H1 (cell line): ENCODE data around the gene KLHL24. TPM values are rescaled to one million over a fixed set of nuclear protein-coding genes. Genes with fewer than 3 reads are reported as not detected.

Experiments used
- CTCF ChIA-PET: fragments of 300-600 bp; sonication (Branson Sonifier 250); formaldehyde crosslinking; loops from one replicate; lab custom pipeline; 2021; ENCODE audit not compliant: partially characterized antibody; lab: Charles Lee
- POLR2A ChIA-PET: fragments of 300-600 bp; sonication (Branson Sonifier 250); formaldehyde crosslinking; loops from one replicate; lab custom pipeline; 2021; ENCODE audit warnings: inconsistent platforms; ENCODE audit not compliant: partially characterized antibody; lab: Charles Lee
- DNase-seq, 2 experiments: peaks; one replicate each; pipeline versions ENCODE4 v3.0.0 to v3.0.0-alpha.2; 2010 to 2022; ENCODE audit warnings: low spot score in 2 of 2, low read depth in 1 of 2, mixed read lengths in 1 of 2
- FAIRE-seq: peaks from 2 replicates; lab custom pipeline; 2011; peaks lifted over from hg19 to GRCh38; lab: Jason Lieb, UNC
- H2AFZ ChIP-seq: 2 replicates; pipeline ENCODE4 v1.8.1; 2012; ENCODE audit warnings: low read length, inconsistent platforms
- H2AK5ac ChIP-seq: 2 replicates; pipeline ENCODE4 v1.6.1; 2013; ENCODE audit warnings: low read depth, low read length
- H2BK120ac ChIP-seq: replicated peaks from 2 replicates; pipeline ENCODE3; 2013; ENCODE audit warnings: low read depth, low read length, inconsistent platforms
- H2BK12ac ChIP-seq: 2 replicates; pipeline ENCODE4 v1.6.1; 2013; ENCODE audit warnings: low read depth, low read length
- H2BK15ac ChIP-seq: 2 replicates; pipeline ENCODE4 v1.6.1; 2013; ENCODE audit warnings: low read length
- H2BK20ac ChIP-seq: 2 replicates; pipeline ENCODE4 v1.6.1; 2013; ENCODE audit warnings: low read length
- H2BK5ac ChIP-seq: 2 replicates; pipeline ENCODE4 v1.6.1; 2013; ENCODE audit warnings: low read depth, low read length
- H3K14ac ChIP-seq: 2 replicates; pipeline ENCODE4 v1.6.1; 2013; ENCODE audit warnings: inconsistent platforms; ENCODE audit not compliant: insufficient read length
- H3K18ac ChIP-seq: 2 replicates; pipeline ENCODE4 v1.6.1; 2013; ENCODE audit warnings: low read length; ENCODE audit errors: extremely low read depth
- H3K23ac ChIP-seq: 2 replicates; pipeline ENCODE4 v1.6.1; 2013; ENCODE audit warnings: inconsistent platforms; ENCODE audit not compliant: insufficient read length
- H3K23me2 ChIP-seq: 2 replicates; pipeline ENCODE4 v1.6.1; 2013; ENCODE audit warnings: low read depth, low read length
- H3K27ac ChIP-seq: 2 replicates; pipeline ENCODE4 v1.6.1; 2011; ENCODE audit warnings: low read depth, low read length, inconsistent platforms
- H3K27me3 ChIP-seq, 4 experiments: replicated peaks in 1 of 4; 1 replicate in 1 of 4; 2 replicates in 3 of 4; pipeline versions ENCODE4 v1.6.1 to v1.8.1; 2011 to 2013; ENCODE audit warnings: low read length in 3 of 4, mild to moderate bottlenecking in 3 of 4, inconsistent platforms in 2 of 4, mixed read lengths in 2 of 4, moderate library complexity in 1 of 4; ENCODE audit not compliant: control insufficient read depth in 3 of 4, insufficient read depth in 3 of 4; ENCODE audit errors: extremely low read depth in 1 of 4
- H3K36me3 ChIP-seq, 4 experiments: 2 replicates each; pipeline versions ENCODE4 v1.6.1 to v1.8.1; 2011 to 2013; ENCODE audit warnings: mild to moderate bottlenecking in 4 of 4, low read length in 3 of 4, moderate library complexity in 2 of 4, control low read depth in 1 of 4, inconsistent platforms in 1 of 4; ENCODE audit not compliant: insufficient read depth in 4 of 4, control insufficient read depth in 2 of 4
- H3K4ac ChIP-seq: replicated peaks from 2 replicates; pipeline ENCODE3; 2013; ENCODE audit warnings: low read length, low read depth, mixed read lengths, inconsistent platforms; ENCODE audit not compliant: insufficient read length
- H3K4me1 ChIP-seq, 4 experiments: replicated peaks in 1 of 4; 1 replicate in 1 of 4; 2 replicates in 3 of 4; pipeline versions ENCODE4 v1.6.1 to v1.8.1; 2011 to 2013; ENCODE audit warnings: low read length in 3 of 4, inconsistent platforms in 2 of 4, mixed read lengths in 1 of 4; ENCODE audit not compliant: insufficient read depth in 4 of 4, control insufficient read depth in 3 of 4
- H3K4me2 ChIP-seq, 2 experiments: 2 replicates each; pipeline versions ENCODE4 v1.6.1 to v1.8.1; 2011 to 2013; ENCODE audit warnings: low read depth in 2 of 2, low read length in 2 of 2, control low read depth in 1 of 2, inconsistent platforms in 1 of 2, mild to moderate bottlenecking in 1 of 2; ENCODE audit not compliant: insufficient read depth in 1 of 2
- H3K4me3 ChIP-seq, 4 experiments: fragments of 200-600, 300-600 bp in 1 of 4; sonication (generic), shearing (Covaris generic), sonication (Bioruptor Twin) in 1 of 4; 2 replicates each; pipeline versions ENCODE4 v1.5.1 to v1.8.1; 2011 to 2016; ENCODE audit warnings: low read length in 4 of 4, low read depth in 3 of 4, control low read depth in 2 of 4, inconsistent platforms in 2 of 4, mild to moderate bottlenecking in 2 of 4, mixed read lengths in 1 of 4, moderate library complexity in 1 of 4; ENCODE audit not compliant: insufficient read depth in 2 of 4; ENCODE audit errors: extremely low read depth in 1 of 4
- H3K56ac ChIP-seq: replicated peaks from 2 replicates; pipeline ENCODE3; 2013; ENCODE audit warnings: low read depth, mild to moderate bottlenecking, mixed read lengths, low read length, inconsistent platforms; ENCODE audit not compliant: insufficient read length
- H3K79me1 ChIP-seq: 2 replicates; pipeline ENCODE4 v1.6.1; 2013; ENCODE audit warnings: low read depth, low read length, control low read depth
- H3K79me2 ChIP-seq, 2 experiments: 2 replicates each; pipeline versions ENCODE4 v1.6.1 to v1.8.1; 2012 to 2013; ENCODE audit warnings: low read length in 2 of 2, mild to moderate bottlenecking in 2 of 2, inconsistent platforms in 1 of 2; ENCODE audit not compliant: insufficient read depth in 2 of 2, control insufficient read depth in 1 of 2
- H3K9ac ChIP-seq, 4 experiments: replicated peaks in 1 of 4; 1 replicate in 1 of 4; 2 replicates in 3 of 4; pipeline versions ENCODE4 v1.6.1 to v1.8.1; 2011 to 2013; ENCODE audit warnings: low read depth in 3 of 4, low read length in 3 of 4, control low read depth in 2 of 4, mild to moderate bottlenecking in 2 of 4, moderate library complexity in 2 of 4, inconsistent platforms in 1 of 4; ENCODE audit errors: extremely low read depth in 1 of 4
- H3K9me3 ChIP-seq, 2 experiments: 2 replicates each; pipeline versions ENCODE4 v1.6.1 to v1.8.1; 2012 to 2013; ENCODE audit warnings: mild to moderate bottlenecking in 2 of 2, moderate library complexity in 2 of 2, control low read depth in 1 of 2, inconsistent platforms in 1 of 2, low read depth in 1 of 2, low read length in 1 of 2, mixed read lengths in 1 of 2; ENCODE audit not compliant: insufficient read depth in 2 of 2
- H4K20me1 ChIP-seq, 2 experiments: replicated peaks in 1 of 2; 2 replicates each; pipeline versions ENCODE3 to v1.8.1; 2011 to 2013; ENCODE audit warnings: inconsistent platforms in 2 of 2, low read length in 2 of 2, mild to moderate bottlenecking in 1 of 2; ENCODE audit not compliant: insufficient read depth in 2 of 2, control insufficient read depth in 1 of 2
- H4K5ac ChIP-seq: 2 replicates; pipeline ENCODE4 v1.6.1; 2013; ENCODE audit warnings: low read length, low read depth, mixed read lengths, inconsistent platforms; ENCODE audit not compliant: insufficient read length
- H4K8ac ChIP-seq: 2 replicates; pipeline ENCODE4 v1.8.0; 2013; ENCODE audit warnings: mild to moderate bottlenecking, moderate library complexity, low read length, inconsistent platforms; ENCODE audit not compliant: insufficient read depth; ENCODE audit errors: extremely low read depth
- H4K91ac ChIP-seq: replicated peaks from 2 replicates; pipeline ENCODE3; 2013; ENCODE audit warnings: low read length, mixed read lengths, inconsistent platforms; ENCODE audit not compliant: insufficient read length
- ASH2L ChIP-seq: fragments of 200-600, 300-600 bp; sonication (generic); IDR thresholded peaks from one replicate; pipeline ENCODE4 v1.7.1; 2017; ENCODE audit warnings: low read length
- BACH1 ChIP-seq: IDR thresholded peaks from 2 replicates; pipeline ENCODE4 v1.6.1; 2012; ENCODE audit warnings: low read length, improper control_type of control experiment
- BCL11A ChIP-seq, 2 experiments: IDR thresholded peaks; one replicate each; pipeline ENCODE4 v1.6.1; 2011; ENCODE audit warnings: low read depth in 2 of 2, low read length in 2 of 2, mild to moderate bottlenecking in 2 of 2
- CBX5 ChIP-seq: fragments of 300-800, 300-1000 bp; sonication (generic); IDR thresholded peaks from 2 replicates; pipeline ENCODE4 v1.7.1; 2016; ENCODE audit warnings: antibody characterized with exemption, low read length, low read depth
- EGR1 ChIP-seq: IDR thresholded peaks from 2 replicates; pipeline ENCODE4 v1.6.1; 2011; ENCODE audit warnings: low read depth, low read length, borderline replicate concordance
- GABPA ChIP-seq: IDR thresholded peaks from 2 replicates; pipeline ENCODE4 v1.6.1; 2011; ENCODE audit warnings: mild to moderate bottlenecking, low read length, moderate library complexity, borderline replicate concordance; ENCODE audit not compliant: insufficient read depth
- GTF2F1 ChIP-seq: IDR thresholded peaks from 2 replicates; pipeline ENCODE4 v1.6.1; 2012; ENCODE audit warnings: low read depth, low read length, improper control_type of control experiment, borderline replicate concordance
- JUN ChIP-seq: IDR thresholded peaks from 2 replicates; pipeline ENCODE4 v1.6.1; 2011; ENCODE audit warnings: low read depth, mild to moderate bottlenecking, improper control_type of control experiment, low read length
- MAFK ChIP-seq: IDR thresholded peaks from 2 replicates; pipeline ENCODE4 v1.6.1; 2012; ENCODE audit warnings: low read depth, mild to moderate bottlenecking, improper control_type of control experiment, low read length
- NRF1 ChIP-seq: IDR thresholded peaks from 2 replicates; pipeline ENCODE4 v1.6.1; 2011; ENCODE audit warnings: mild to moderate bottlenecking, low read depth, low read length, improper control_type of control experiment
- PHF8 ChIP-seq: fragments of 200-600 bp; sonication (generic); conservative IDR thresholded peaks from 2 replicates; pipeline ENCODE4 v1.7.1; 2012; ENCODE audit warnings: low read depth, mild to moderate bottlenecking, inconsistent platforms, low read length, moderate library complexity
- RNF2 ChIP-seq: fragments of 200-900, 300-1000 bp; sonication (generic); IDR thresholded peaks from 2 replicates; pipeline ENCODE4 v1.7.1; 2016; ENCODE audit warnings: borderline replicate concordance, low read depth, mild to moderate bottlenecking, antibody characterized with exemption, low read length; ENCODE audit not compliant: poor library complexity, severe bottlenecking; ENCODE audit errors: missing control alignments
- SP1 ChIP-seq: IDR thresholded peaks from 2 replicates; pipeline ENCODE4 v1.6.1; 2011; ENCODE audit warnings: low read depth, low read length
- SP4 ChIP-seq: IDR thresholded peaks from 2 replicates; pipeline ENCODE4 v1.6.1; 2012; ENCODE audit warnings: low read length, inconsistent platforms
- SUZ12 ChIP-seq: fragments of 200-600 bp; sonication (generic); IDR thresholded peaks from 2 replicates; pipeline ENCODE4 v1.6.1; 2012; ENCODE audit warnings: mild to moderate bottlenecking, inconsistent platforms, low read length, moderate library complexity, mixed read lengths
- TAF1 ChIP-seq: IDR thresholded peaks from 2 replicates; pipeline ENCODE4 v1.6.1; 2011; ENCODE audit warnings: mild to moderate bottlenecking, low read depth, low read length
- WGBS, 2 experiments: shearing (Covaris generic) in 1 of 2; methylation state at CpG; one replicate each; pipeline versions ENCODE4 v1.1.6 to v1.1.7; 2013 to 2015; ENCODE audit warnings: low lambda C conversion rate in 2 of 2, mixed read lengths in 2 of 2, inconsistent platforms in 1 of 2, low coverage in 1 of 2, missing lambda C conversion rate in 1 of 2; ENCODE audit not compliant: insufficient replicate concordance in 2 of 2, insufficient coverage in 1 of 2, insufficient read length in 1 of 2; ENCODE audit errors: extremely low coverage in 1 of 2, missing lambda C conversion rate in 1 of 2; 5-methylcytosine and 5-hydroxymethylcytosine counted together
- polyA plus RNA-seq, 7 experiments: library from polyadenylated mRNA; depleted of rRNA in 3 of 7; stranded (reverse) in 5 of 7; unstranded in 2 of 7; fragments of >200 nt in 5 of 7; fragments of 200-250 nt in 2 of 7; gene quantifications; 1 replicate in 5 of 7; 2 replicates in 1 of 7; 4 replicates in 1 of 7; pipeline versions ENCODE4 v1.2.1 to v1.2.3, GENCODE V29; 2011 to 2013; ENCODE audit warnings: missing spikeins in 2 of 7, mixed read lengths in 2 of 7
- total RNA-seq: library from RNA; stranded (reverse); fragmentation: NEBNext Ultra II Directional; extraction: Animal tissue kit (Norgen Biotek cat#: 25700); gene quantifications from 2 replicates; pipeline ENCODE4 v1.2.1, GENCODE V29; 2021

Gene KLHL24
- total and polyA plus RNA-seq, 2 of the 8 experiments (the other 6 are each of a cell fraction or from before 2014, with no cell fraction given), result 12.5 to 36.2 TPM

DNA sequence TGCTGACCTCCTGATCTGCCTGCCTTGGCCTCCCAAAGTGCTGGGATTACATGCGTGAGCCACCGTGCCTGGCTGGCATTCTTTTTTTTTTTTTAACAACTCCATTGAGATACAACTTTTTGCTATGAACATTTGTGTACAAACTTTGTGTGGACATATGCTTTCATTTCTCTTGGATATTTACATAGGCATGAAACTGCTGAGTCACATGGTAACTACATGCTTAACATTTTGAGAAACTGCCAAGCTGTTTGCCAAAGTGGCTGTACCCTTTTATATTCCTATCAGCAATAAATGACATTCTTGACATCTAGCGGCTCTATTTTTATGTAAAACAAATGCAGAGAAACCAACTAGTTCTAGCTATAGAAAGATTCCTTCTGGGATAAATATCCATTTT is 53.5 kb downstream of the KLHL24 start:
- Histone ChIP-seq H3K79me2 (no peaks in the 10 kb centered on the region), H2BK15ac (no peak overlapping the region), H4K5ac (no peak overlapping the region), H3K79me1 (no peaks in the 10 kb centered on the region), H3K23ac (no peak overlapping the region), H3K9ac (no peak overlapping the region), H4K91ac (no peak overlapping the region), H4K8ac (no peak overlapping the region), H3K56ac (no peak overlapping the region), H3K4me1 (no peaks in the 10 kb centered on the region), H2BK5ac (no peak overlapping the region), H3K27ac (no peak overlapping the region), H4K20me1 (no peaks in the 10 kb centered on the region), H3K18ac (no peak overlapping the region), H3K27me3 (no peaks in the 10 kb centered on the region), H3K14ac (no peak overlapping the region), H3K4ac (no peak overlapping the region), H2BK12ac (no peak overlapping the region), H2BK20ac (no peak overlapping the region), H3K4me3 (no peak overlapping the region), H2AFZ (no peak overlapping the region), H2AK5ac (no peak overlapping the region), H3K9me3 (no peaks in the 10 kb centered on the region), H3K36me3 (no peaks in the 10 kb centered on the region), H3K23me2 (no peaks in the 10 kb centered on the region), H2BK120ac (no peak overlapping the region), H3K4me2 (no peak overlapping the region)
- WGBS, 2 experiments, result 84% methylated on average over 3 of the region's 3 CpGs; no CpG with 5 or more reads in 1 of the 2 experiments
- DNase-seq, result no peak
- CTCF ChIA-PET, result no interaction called here
- FAIRE-seq, result no peak
- POLR2A ChIA-PET, result interaction anchor here (1.1 kb wide), 1 partner anchor 12 kb away, joined by 3 read pairs; no protein-coding TSS in a partner anchor
- TF ChIP-seq RNF2 (no peak), SUZ12 (no peak), JUN (no peak), BACH1 (no peak), MAFK (no peak), GABPA (no peak), TAF1 (no peak), CBX5 (no peak), NRF1 (no peak), GTF2F1 (no peak), PHF8 (no peak), ASH2L (no peak), BCL11A (IDR thresholded peaks at IDR 0.05; ENCODE audit: low read depth in 2 of 2, low read length in 2 of 2) (no peak), SP1 (no peak), EGR1 (no peak), SP4 (no peak)
